H1 (cell line): ENCODE measurements around the gene C19orf44. TPM values are rescaled to one million over a fixed set of nuclear protein-coding genes. Genes with fewer than 3 reads are reported as not detected.
A peak's percentile ranks its signal among the peaks of the same experiment; 100 is the strongest.

Source experiments
- CTCF ChIA-PET: fragments of 300-600 bp; sonication (Branson Sonifier 250); formaldehyde crosslinking; loops from one replicate; lab custom pipeline; 2021; ENCODE audit not compliant: partially characterized antibody; lab: Charles Lee
- POLR2A ChIA-PET: fragments of 300-600 bp; sonication (Branson Sonifier 250); formaldehyde crosslinking; loops from one replicate; lab custom pipeline; 2021; ENCODE audit warnings: inconsistent platforms; ENCODE audit not compliant: partially characterized antibody; lab: Charles Lee
- DNase-seq, 2 experiments: peaks; one replicate each; pipeline versions ENCODE4 v3.0.0 to v3.0.0-alpha.2; 2010 to 2022; ENCODE audit warnings: low spot score in 2 of 2, low read depth in 1 of 2, mixed read lengths in 1 of 2
- FAIRE-seq: peaks from 2 replicates; lab custom pipeline; 2011; peaks lifted over from hg19 to GRCh38; lab: Jason Lieb, UNC
- H2AFZ ChIP-seq: 2 replicates; pipeline ENCODE4 v1.8.1; 2012; ENCODE audit warnings: low read length, inconsistent platforms
- H2AK5ac ChIP-seq: 2 replicates; pipeline ENCODE4 v1.6.1; 2013; ENCODE audit warnings: low read depth, low read length
- H2BK120ac ChIP-seq: replicated peaks from 2 replicates; pipeline ENCODE3; 2013; ENCODE audit warnings: low read depth, low read length, inconsistent platforms
- H2BK12ac ChIP-seq: 2 replicates; pipeline ENCODE4 v1.6.1; 2013; ENCODE audit warnings: low read depth, low read length
- H2BK15ac ChIP-seq: 2 replicates; pipeline ENCODE4 v1.6.1; 2013; ENCODE audit warnings: low read length
- H2BK20ac ChIP-seq: 2 replicates; pipeline ENCODE4 v1.6.1; 2013; ENCODE audit warnings: low read length
- H2BK5ac ChIP-seq: 2 replicates; pipeline ENCODE4 v1.6.1; 2013; ENCODE audit warnings: low read depth, low read length
- H3K14ac ChIP-seq: 2 replicates; pipeline ENCODE4 v1.6.1; 2013; ENCODE audit warnings: inconsistent platforms; ENCODE audit not compliant: insufficient read length
- H3K18ac ChIP-seq: 2 replicates; pipeline ENCODE4 v1.6.1; 2013; ENCODE audit warnings: low read length; ENCODE audit errors: extremely low read depth
- H3K23ac ChIP-seq: 2 replicates; pipeline ENCODE4 v1.6.1; 2013; ENCODE audit warnings: inconsistent platforms; ENCODE audit not compliant: insufficient read length
- H3K23me2 ChIP-seq: 2 replicates; pipeline ENCODE4 v1.6.1; 2013; ENCODE audit warnings: low read depth, low read length
- H3K27ac ChIP-seq: 2 replicates; pipeline ENCODE4 v1.6.1; 2011; ENCODE audit warnings: low read depth, low read length, inconsistent platforms
- H3K27me3 ChIP-seq, 4 experiments: replicated peaks in 1 of 4; 1 replicate in 1 of 4; 2 replicates in 3 of 4; pipeline versions ENCODE4 v1.6.1 to v1.8.1; 2011 to 2013; ENCODE audit warnings: low read length in 3 of 4, mild to moderate bottlenecking in 3 of 4, inconsistent platforms in 2 of 4, mixed read lengths in 2 of 4, moderate library complexity in 1 of 4; ENCODE audit not compliant: control insufficient read depth in 3 of 4, insufficient read depth in 3 of 4; ENCODE audit errors: extremely low read depth in 1 of 4
- H3K36me3 ChIP-seq, 4 experiments: 2 replicates each; pipeline versions ENCODE4 v1.6.1 to v1.8.1; 2011 to 2013; ENCODE audit warnings: mild to moderate bottlenecking in 4 of 4, low read length in 3 of 4, moderate library complexity in 2 of 4, control low read depth in 1 of 4, inconsistent platforms in 1 of 4; ENCODE audit not compliant: insufficient read depth in 4 of 4, control insufficient read depth in 2 of 4
- H3K4ac ChIP-seq: replicated peaks from 2 replicates; pipeline ENCODE3; 2013; ENCODE audit warnings: low read length, low read depth, mixed read lengths, inconsistent platforms; ENCODE audit not compliant: insufficient read length
- H3K4me1 ChIP-seq, 4 experiments: replicated peaks in 1 of 4; 1 replicate in 1 of 4; 2 replicates in 3 of 4; pipeline versions ENCODE4 v1.6.1 to v1.8.1; 2011 to 2013; ENCODE audit warnings: low read length in 3 of 4, inconsistent platforms in 2 of 4, mixed read lengths in 1 of 4; ENCODE audit not compliant: insufficient read depth in 4 of 4, control insufficient read depth in 3 of 4
- H3K4me2 ChIP-seq, 2 experiments: 2 replicates each; pipeline versions ENCODE4 v1.6.1 to v1.8.1; 2011 to 2013; ENCODE audit warnings: low read depth in 2 of 2, low read length in 2 of 2, control low read depth in 1 of 2, inconsistent platforms in 1 of 2, mild to moderate bottlenecking in 1 of 2; ENCODE audit not compliant: insufficient read depth in 1 of 2
- H3K4me3 ChIP-seq, 4 experiments: fragments of 200-600, 300-600 bp in 1 of 4; sonication (generic), shearing (Covaris generic), sonication (Bioruptor Twin) in 1 of 4; 2 replicates each; pipeline versions ENCODE4 v1.5.1 to v1.8.1; 2011 to 2016; ENCODE audit warnings: low read length in 4 of 4, low read depth in 3 of 4, control low read depth in 2 of 4, inconsistent platforms in 2 of 4, mild to moderate bottlenecking in 2 of 4, mixed read lengths in 1 of 4, moderate library complexity in 1 of 4; ENCODE audit not compliant: insufficient read depth in 2 of 4; ENCODE audit errors: extremely low read depth in 1 of 4
- H3K56ac ChIP-seq: replicated peaks from 2 replicates; pipeline ENCODE3; 2013; ENCODE audit warnings: low read depth, mild to moderate bottlenecking, mixed read lengths, low read length, inconsistent platforms; ENCODE audit not compliant: insufficient read length
- H3K79me1 ChIP-seq: 2 replicates; pipeline ENCODE4 v1.6.1; 2013; ENCODE audit warnings: low read depth, low read length, control low read depth
- H3K79me2 ChIP-seq, 2 experiments: 2 replicates each; pipeline versions ENCODE4 v1.6.1 to v1.8.1; 2012 to 2013; ENCODE audit warnings: low read length in 2 of 2, mild to moderate bottlenecking in 2 of 2, inconsistent platforms in 1 of 2; ENCODE audit not compliant: insufficient read depth in 2 of 2, control insufficient read depth in 1 of 2
- H3K9ac ChIP-seq, 4 experiments: replicated peaks in 1 of 4; 1 replicate in 1 of 4; 2 replicates in 3 of 4; pipeline versions ENCODE4 v1.6.1 to v1.8.1; 2011 to 2013; ENCODE audit warnings: low read depth in 3 of 4, low read length in 3 of 4, control low read depth in 2 of 4, mild to moderate bottlenecking in 2 of 4, moderate library complexity in 2 of 4, inconsistent platforms in 1 of 4; ENCODE audit errors: extremely low read depth in 1 of 4
- H3K9me3 ChIP-seq, 2 experiments: 2 replicates each; pipeline versions ENCODE4 v1.6.1 to v1.8.1; 2012 to 2013; ENCODE audit warnings: mild to moderate bottlenecking in 2 of 2, moderate library complexity in 2 of 2, control low read depth in 1 of 2, inconsistent platforms in 1 of 2, low read depth in 1 of 2, low read length in 1 of 2, mixed read lengths in 1 of 2; ENCODE audit not compliant: insufficient read depth in 2 of 2
- H4K20me1 ChIP-seq, 2 experiments: replicated peaks in 1 of 2; 2 replicates each; pipeline versions ENCODE3 to v1.8.1; 2011 to 2013; ENCODE audit warnings: inconsistent platforms in 2 of 2, low read length in 2 of 2, mild to moderate bottlenecking in 1 of 2; ENCODE audit not compliant: insufficient read depth in 2 of 2, control insufficient read depth in 1 of 2
- H4K5ac ChIP-seq: 2 replicates; pipeline ENCODE4 v1.6.1; 2013; ENCODE audit warnings: low read length, low read depth, mixed read lengths, inconsistent platforms; ENCODE audit not compliant: insufficient read length
- H4K8ac ChIP-seq: 2 replicates; pipeline ENCODE4 v1.8.0; 2013; ENCODE audit warnings: mild to moderate bottlenecking, moderate library complexity, low read length, inconsistent platforms; ENCODE audit not compliant: insufficient read depth; ENCODE audit errors: extremely low read depth
- H4K91ac ChIP-seq: replicated peaks from 2 replicates; pipeline ENCODE3; 2013; ENCODE audit warnings: low read length, mixed read lengths, inconsistent platforms; ENCODE audit not compliant: insufficient read length
- CEBPB ChIP-seq: IDR thresholded peaks from 2 replicates; pipeline ENCODE4 v1.6.1; 2012; ENCODE audit warnings: low read depth, low read length
- CHD2 ChIP-seq: IDR thresholded peaks from 2 replicates; pipeline ENCODE4 v1.6.1; 2012; ENCODE audit warnings: low read length, improper control_type of control experiment
- E2F6 ChIP-seq: IDR thresholded peaks from 2 replicates; pipeline ENCODE4 v1.6.1; 2012; ENCODE audit warnings: inconsistent platforms
- GABPA ChIP-seq: IDR thresholded peaks from 2 replicates; pipeline ENCODE4 v1.6.1; 2011; ENCODE audit warnings: mild to moderate bottlenecking, low read length, moderate library complexity, borderline replicate concordance; ENCODE audit not compliant: insufficient read depth
- GTF2F1 ChIP-seq: IDR thresholded peaks from 2 replicates; pipeline ENCODE4 v1.6.1; 2012; ENCODE audit warnings: low read depth, low read length, improper control_type of control experiment, borderline replicate concordance
- KDM4A ChIP-seq: IDR thresholded peaks from one replicate; pipeline ENCODE4 v1.7.1; 2012; ENCODE audit warnings: low read depth, mild to moderate bottlenecking, moderate library complexity, low read length, inconsistent platforms; ENCODE audit not compliant: severe bottlenecking
- RNF2 ChIP-seq: fragments of 200-900, 300-1000 bp; sonication (generic); IDR thresholded peaks from 2 replicates; pipeline ENCODE4 v1.7.1; 2016; ENCODE audit warnings: borderline replicate concordance, low read depth, mild to moderate bottlenecking, antibody characterized with exemption, low read length; ENCODE audit not compliant: poor library complexity, severe bottlenecking; ENCODE audit errors: missing control alignments
- SIX5 ChIP-seq: IDR thresholded peaks from 2 replicates; pipeline ENCODE4 v1.6.1; 2011; ENCODE audit warnings: mild to moderate bottlenecking, low read depth, low read length
- TAF1 ChIP-seq: IDR thresholded peaks from 2 replicates; pipeline ENCODE4 v1.6.1; 2011; ENCODE audit warnings: mild to moderate bottlenecking, low read depth, low read length
- TEAD4 ChIP-seq: IDR thresholded peaks from 2 replicates; pipeline ENCODE4 v1.6.1; 2012; ENCODE audit warnings: low read depth, low read length, inconsistent platforms, mixed read lengths
- WGBS, 2 experiments: shearing (Covaris generic) in 1 of 2; methylation state at CpG; one replicate each; pipeline versions ENCODE4 v1.1.6 to v1.1.7; 2013 to 2015; ENCODE audit warnings: low lambda C conversion rate in 2 of 2, mixed read lengths in 2 of 2, inconsistent platforms in 1 of 2, low coverage in 1 of 2, missing lambda C conversion rate in 1 of 2; ENCODE audit not compliant: insufficient replicate concordance in 2 of 2, insufficient coverage in 1 of 2, insufficient read length in 1 of 2; ENCODE audit errors: extremely low coverage in 1 of 2, missing lambda C conversion rate in 1 of 2; 5-methylcytosine and 5-hydroxymethylcytosine counted together
- polyA plus RNA-seq, 7 experiments: library from polyadenylated mRNA; depleted of rRNA in 3 of 7; stranded (reverse) in 5 of 7; unstranded in 2 of 7; fragments of >200 nt in 5 of 7; fragments of 200-250 nt in 2 of 7; gene quantifications; 1 replicate in 5 of 7; 2 replicates in 1 of 7; 4 replicates in 1 of 7; pipeline versions ENCODE4 v1.2.1 to v1.2.3, GENCODE V29; 2011 to 2013; ENCODE audit warnings: missing spikeins in 2 of 7, mixed read lengths in 2 of 7
- total RNA-seq: library from RNA; stranded (reverse); fragmentation: NEBNext Ultra II Directional; extraction: Animal tissue kit (Norgen Biotek cat#: 25700); gene quantifications from 2 replicates; pipeline ENCODE4 v1.2.1, GENCODE V29; 2021
- TF ChIP-seq, protein P1 (sequence below): IDR thresholded peaks from 2 replicates; pipeline ENCODE4 v1.6.1; 2012; ENCODE audit warnings: inconsistent platforms

Gene C19orf44
- total and polyA plus RNA-seq, 2 of the 8 experiments (the other 6 are each of a cell fraction or from before 2014, with no cell fraction given) = 2.1 to 4.5 TPM

DNA sequence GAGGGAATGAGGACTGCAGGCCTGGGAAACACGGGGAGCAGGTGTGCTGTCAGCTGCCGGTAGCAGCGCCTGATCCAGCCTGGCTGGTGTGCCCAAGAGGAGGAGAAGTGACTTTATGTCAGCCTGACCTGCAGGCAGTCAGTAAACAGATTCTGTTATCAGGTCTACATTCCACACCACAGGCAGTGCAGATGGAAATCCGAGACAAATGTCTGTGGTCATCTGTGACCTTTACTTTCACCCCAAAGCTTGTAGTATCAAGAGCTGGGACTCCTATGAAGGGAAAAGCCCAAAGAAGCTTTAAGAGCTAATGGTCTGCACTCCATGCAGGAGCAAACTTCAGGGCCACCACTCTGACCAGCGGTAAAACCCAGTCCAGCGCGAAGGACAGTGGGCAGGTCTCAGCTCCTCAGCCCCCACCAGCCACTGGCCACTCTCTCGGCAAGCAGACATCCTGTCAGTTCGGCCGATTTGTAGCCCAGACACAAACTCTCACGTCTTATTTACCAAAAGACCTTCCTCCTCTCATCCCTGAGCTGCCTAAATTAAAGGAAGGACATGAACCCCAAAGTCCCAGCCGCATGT, 32.1 kb upstream of the C19orf44 start:
- H3K4me3 ChIP-seq = no peak overlapping the region
- peaks cover 41% of the 10 kb centered on the region for H3K79me1 ChIP-seq
- H3K9me3 ChIP-seq = no peaks in the 10 kb centered on the region
- H2BK12ac ChIP-seq = no peak overlapping the region
- no peak for FAIRE-seq
- no peak overlapping the region for H3K56ac ChIP-seq
- H2BK20ac ChIP-seq = no peak overlapping the region
- no peak overlapping the region for H3K9ac ChIP-seq
- no peak overlapping the region for H2AFZ ChIP-seq
- CTCF ChIA-PET = interaction anchor here (0.9 to 3.6 kb wide), 4 partner anchors 10 to 63 kb away, joined by 3 to 16 read pairs (median 4); no protein-coding TSS in a partner anchor
- no peaks in the 10 kb centered on the region for H3K36me3 ChIP-seq
- 91% methylated on average over 12 of the region's 12 CpGs; no CpG with 5 or more reads in 1 of the 2 experiments for WGBS, 2 experiments
- no peak overlapping the region for H3K23ac ChIP-seq
- H4K5ac ChIP-seq = no peak overlapping the region
- DNase-seq = no peak
- H3K79me2 ChIP-seq = peaks cover 13 to 94% of the 10 kb centered on the region in 2 experiments
- peaks cover 0 to 6% (median 0%) of the 10 kb centered on the region in 4 experiments; a peak in 3 of 7 replicates for H3K4me1 ChIP-seq
- no peak overlapping the region for H2BK120ac ChIP-seq
- no peak overlapping the region for H3K14ac ChIP-seq
- H4K91ac ChIP-seq = no peak overlapping the region
- POLR2A ChIA-PET = interaction anchor here (0.6 to 1.3 kb wide), 4 partner anchors 10 to 196 kb away, joined by 3 read pairs; partner anchors contain the start of gene SMIM7
- H2AK5ac ChIP-seq = no peak overlapping the region; the same call in 1 of the 2 replicates
- no peak overlapping the region for H3K4ac ChIP-seq
- peak overlapping the region; percentile 45; the same call in 1 of the 2 replicates for H2BK5ac ChIP-seq
- no peak for TF ChIP-seq CEBPB
- no peak for TF ChIP-seq SIX5
- TF ChIP-seq E2F6 = no peak
- TF ChIP-seq, protein P1, sequence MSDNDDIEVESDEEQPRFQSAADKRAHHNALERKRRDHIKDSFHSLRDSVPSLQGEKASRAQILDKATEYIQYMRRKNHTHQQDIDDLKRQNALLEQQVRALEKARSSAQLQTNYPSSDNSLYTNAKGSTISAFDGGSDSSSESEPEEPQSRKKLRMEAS = no peak
- TF ChIP-seq TEAD4 = no peak
- TF ChIP-seq TAF1 = no peak
- no peak for TF ChIP-seq KDM4A
- TF ChIP-seq RNF2 = no peak
- TF ChIP-seq GTF2F1 = no peak
- no peak for TF ChIP-seq CHD2
- no peak for TF ChIP-seq GABPA
- peak overlapping the region; percentile 38; the same call in 1 of the 2 replicates for H4K8ac ChIP-seq
- no peaks in the 10 kb centered on the region for H3K23me2 ChIP-seq
- H3K4me2 ChIP-seq = no peak overlapping the region
- no peak overlapping the region for H3K27ac ChIP-seq
- no peak overlapping the region for H2BK15ac ChIP-seq
- H3K27me3 ChIP-seq = no peaks in the 10 kb centered on the region
- peaks cover 18 to 28% of the 10 kb centered on the region in 2 experiments for H4K20me1 ChIP-seq
- H3K18ac ChIP-seq = no peak overlapping the region
